CD4-positive, alpha-beta T cell treated with Interleukin-21 for 1 hour (primary cell): ENCODE results near the gene SUGP1.
"Not testable (repeated sequence)": the region's sequence is repeated elsewhere in the genome, so short reads cannot be mapped to it uniquely, and the experiment has no call there.

Experiments used
- DNase-seq: peaks from one replicate; pipeline ENCODE4 v3.0.0-alpha.2; 2020

The SUGP1 gene

GRCh38 chr19:19261350-19262189, 58.7 kb downstream of the SUGP1 start:
- no peak for DNase-seq

DNA sequence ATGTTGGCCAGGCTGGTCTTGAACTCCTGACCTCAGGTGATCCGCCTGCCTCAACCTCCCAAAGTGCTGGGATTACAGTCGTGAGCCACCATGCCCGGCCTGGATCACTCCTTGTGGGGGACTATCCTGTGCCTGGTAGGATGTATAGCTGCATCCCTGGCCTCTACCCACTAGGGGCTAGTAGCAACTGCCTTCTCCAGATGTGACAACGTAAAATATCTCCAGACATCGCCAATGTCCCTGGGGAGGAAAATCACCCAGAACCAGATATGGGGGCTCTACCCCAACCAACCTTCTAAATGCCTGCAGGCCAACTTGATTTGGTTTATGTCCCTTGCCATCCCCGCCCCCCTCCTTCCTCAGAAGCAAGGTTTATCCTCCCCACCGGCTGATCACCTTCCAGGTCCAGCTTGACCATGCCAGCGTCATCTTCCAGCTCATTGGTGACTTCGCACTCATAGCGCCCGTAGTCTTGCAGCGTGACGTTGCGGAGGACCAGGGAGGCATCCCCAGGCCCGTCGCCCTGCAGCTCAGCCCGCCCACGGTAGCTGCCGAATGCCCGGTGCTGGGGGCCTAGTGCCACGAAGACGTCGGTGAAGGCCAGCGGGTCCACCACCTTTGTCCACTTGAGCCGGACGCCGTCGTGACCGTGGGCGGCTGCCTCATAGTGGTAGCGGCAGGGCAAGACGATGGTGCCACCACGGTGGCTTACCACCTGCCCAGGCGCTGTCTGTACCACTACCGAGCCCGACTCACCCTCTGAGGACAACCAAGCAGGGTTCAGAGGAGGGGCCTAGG, 59.7 kb downstream of the SUGP1 start:
- DNase-seq: no peak

DNA sequence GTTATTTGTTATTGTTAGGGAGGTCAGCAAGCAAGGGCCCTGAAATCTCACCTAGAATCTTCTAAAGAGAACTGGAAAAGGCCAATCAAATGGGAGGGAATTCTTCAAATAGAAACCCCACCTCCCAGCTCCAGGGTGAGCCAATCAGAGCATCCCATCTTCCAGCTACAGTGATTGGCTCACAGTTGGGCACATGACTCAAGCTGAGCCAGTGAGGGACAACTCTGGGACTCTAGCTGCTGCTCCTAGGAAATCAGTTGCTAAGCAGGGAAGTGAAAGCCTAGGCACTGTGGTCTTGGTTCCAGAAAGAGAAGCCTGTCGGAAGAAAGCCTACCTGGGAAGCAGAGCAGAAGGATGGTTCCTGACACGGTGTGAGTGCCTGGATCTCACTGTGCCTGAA, 60.6 kb downstream of the SUGP1 start:
- no peak for DNase-seq

DNA sequence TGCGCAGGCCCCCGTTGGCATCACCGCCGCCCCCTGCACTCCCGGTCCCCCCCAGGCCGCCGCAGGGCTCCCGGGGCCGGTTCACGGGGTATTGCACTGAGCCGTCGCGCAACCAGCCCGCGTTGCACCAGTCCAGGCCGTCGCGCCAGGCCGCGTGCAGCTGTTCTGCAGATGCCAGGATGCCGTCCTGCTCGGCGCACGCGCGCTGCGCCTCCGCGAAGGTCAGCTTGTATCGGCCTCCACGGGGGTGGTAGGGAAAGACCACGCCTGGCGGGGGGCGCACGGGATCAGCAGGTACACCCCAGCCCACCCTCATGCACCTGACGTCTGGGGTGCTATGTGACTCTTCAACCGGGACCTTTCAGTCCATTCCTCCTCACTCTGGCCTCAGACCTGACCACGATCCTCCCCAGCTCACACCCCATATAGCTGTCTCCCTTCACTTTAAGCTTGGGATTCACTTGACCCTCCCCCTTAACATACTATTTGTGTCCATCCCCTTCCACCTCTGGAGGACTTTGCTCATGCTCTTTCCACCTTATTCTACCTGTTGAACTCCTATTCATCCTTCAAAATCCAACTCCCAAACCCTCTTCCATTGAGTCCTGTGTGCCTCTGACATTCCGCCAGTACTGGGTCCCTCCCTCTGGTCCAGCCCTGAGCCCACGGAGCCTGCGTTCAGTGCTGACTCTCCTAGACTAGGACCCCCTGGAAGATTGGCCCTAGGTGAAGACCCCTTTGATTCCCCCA, 61.5 kb downstream of the SUGP1 start:
- no peak for DNase-seq

GRCh38 chr19:19257836-19258588, 62.3 kb downstream of the SUGP1 start:
- DNase-seq: no peak

DNA sequence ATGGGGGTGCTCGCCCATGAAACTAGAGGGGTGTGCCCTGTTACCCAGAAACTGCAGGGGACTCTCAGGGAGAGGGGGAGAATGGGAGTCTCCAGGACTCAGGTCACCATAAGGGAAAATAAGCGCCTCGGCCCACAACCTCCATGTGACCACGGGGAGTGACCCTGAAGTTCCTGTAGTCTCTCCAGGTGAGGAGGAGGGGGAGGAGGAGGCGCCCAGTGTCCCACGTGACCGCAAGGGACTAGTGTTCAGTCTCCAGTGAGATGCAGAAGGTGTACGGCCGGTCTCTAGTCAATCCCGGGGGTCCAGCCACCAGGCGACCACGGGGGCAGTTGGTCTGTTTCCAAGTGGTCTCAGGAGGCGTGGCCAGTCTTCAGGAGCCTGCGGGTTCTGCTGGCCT, 63.2 kb downstream of the SUGP1 start:
- DNase-seq: no peak

- DNase-seq: no peak
Observed at GRCh38 chr19:19256072-19256969, 64.0 kb downstream of the SUGP1 start.

DNA sequence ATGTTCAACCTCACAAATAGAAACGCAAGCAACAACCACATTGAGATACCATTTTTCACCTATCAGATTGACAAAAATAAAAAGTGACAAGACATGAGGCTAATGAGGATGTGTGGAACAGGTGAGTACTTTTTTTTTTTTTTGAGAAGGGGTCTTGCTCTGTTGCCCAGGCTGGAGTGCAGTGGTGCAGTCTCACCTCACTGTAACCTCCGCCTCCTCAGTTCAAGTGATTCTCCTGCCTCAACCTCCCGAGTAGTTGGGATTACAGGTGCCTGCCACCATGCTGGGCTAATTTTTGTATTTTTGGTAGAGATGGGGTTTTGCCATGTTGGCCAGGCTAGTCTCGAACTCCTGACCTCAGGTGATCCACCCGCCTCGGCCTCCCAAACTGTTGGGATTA, 66.9 kb downstream of the SUGP1 start:
- DNase-seq: not testable (repeated sequence)

DNA sequence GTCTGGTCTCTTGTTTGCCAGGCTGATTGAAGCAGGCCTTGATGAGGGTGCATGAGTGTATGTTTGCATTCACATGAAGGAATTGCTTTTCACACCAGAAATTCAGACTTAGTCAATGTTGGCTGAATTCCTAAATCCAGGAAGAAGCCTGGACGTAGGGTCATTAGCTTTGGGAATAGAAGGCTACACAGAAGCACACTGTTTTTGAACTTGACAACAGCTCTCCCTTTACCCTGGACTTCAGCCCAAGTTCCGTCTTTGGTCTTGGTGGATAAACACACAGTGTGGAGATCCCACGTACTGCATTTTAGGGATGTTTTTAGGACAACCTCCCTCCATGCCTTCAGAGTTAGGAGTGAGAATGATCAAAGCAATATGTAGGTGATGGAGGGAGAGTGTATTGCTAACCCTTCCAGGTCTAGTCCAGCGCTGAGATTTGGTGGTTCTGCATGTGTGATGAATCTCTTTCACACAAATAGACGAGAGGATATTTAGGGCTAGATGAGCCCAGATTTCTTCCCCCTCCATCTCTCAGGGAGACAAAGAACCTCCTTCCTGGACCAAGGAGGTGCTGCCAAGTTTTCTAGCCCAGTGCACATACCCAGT, 70.0 kb downstream of the SUGP1 start:
- no peak for DNase-seq

DNA sequence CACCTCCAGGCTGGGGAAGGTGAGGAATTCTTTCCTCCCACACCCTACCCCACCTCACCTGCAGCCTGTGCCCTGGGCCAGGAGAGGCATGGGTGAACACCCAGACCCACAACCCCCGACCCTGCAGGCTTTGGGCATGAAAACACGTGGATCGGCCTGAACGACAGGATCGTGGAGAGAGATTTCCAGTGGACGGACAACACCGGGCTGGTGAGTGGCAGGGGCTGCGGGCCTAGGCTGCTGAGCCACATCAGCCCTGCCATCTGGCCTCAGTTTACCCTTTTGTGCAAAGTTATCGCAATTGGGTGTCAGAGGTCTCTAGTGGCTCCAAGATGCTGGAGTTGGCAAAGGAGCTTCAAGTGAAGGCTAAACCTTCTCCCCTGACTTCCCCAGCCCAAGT, 79.8 kb downstream of the SUGP1 start:
- DNase-seq: no peak

DNA sequence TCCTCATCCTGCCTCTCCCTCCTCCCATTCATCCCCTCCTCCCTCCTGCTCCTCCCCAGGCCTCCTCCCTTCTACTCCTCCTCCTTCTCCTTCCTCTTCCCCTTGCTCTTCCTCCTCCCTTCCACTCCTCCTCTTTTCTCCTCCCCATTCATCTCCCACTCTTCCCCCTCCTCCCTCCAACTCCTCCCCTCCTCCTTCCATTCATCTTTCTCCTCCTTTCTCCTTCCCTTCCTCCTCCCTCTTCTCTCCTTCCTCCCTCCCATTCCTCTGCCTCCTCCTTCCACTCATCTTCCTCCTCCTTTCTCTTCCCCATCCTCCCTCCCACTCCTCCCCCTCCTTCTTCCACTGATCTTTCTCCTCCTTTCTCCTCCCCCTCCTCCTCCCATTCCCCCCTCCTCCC, 80.6 kb downstream of the SUGP1 start:
- DNase-seq: no peak

- no peak for DNase-seq
Observed at GRCh38 chr19:19238126-19238894, 82.0 kb downstream of the SUGP1 start.

DNA sequence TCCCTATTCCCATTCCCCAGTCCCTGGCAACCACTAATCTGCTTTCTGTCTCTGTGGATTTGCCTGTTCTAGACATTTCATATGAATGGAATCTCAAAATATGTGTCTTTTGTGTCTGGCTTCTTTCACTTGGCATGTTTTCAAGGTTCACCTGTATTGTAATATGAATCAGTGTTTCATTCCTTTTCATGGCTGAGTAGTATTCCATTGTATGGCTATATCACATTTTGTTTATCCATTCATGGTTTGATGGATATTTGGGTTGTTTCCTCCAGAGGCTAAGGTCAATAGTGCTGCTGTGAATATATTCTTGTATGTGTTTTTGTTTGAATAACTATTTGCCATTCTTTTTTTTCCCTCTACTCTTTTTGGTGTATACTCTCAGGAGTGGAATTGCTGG, 84.1 kb downstream of the SUGP1 start:
- no peak for DNase-seq

- DNase-seq: no peak
Observed at GRCh38 chr19:19234220-19234816, 86.0 kb downstream of the SUGP1 start.

DNA sequence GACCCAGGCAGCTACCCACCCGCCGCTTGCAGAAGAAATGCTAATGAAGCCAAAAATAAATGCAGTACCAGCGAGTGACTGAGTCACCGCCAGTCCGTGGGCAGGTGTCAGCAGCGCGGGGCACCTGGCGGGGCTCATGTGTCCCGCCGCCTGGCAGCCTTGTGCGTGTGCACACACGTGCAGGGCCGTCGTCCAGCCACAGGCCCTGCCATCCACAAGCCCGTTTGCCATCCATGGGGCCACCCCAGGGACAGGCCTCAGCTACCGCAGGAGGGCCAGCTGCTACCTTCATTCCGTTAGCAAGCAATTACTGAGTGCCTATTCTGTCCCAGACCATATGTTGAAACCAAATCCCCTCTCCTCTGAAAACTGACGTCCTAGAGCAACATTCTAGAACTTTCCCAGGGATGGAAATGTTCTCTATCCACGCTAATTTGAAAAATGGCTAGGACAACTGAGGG, 88.0 kb downstream of the SUGP1 start:
- no peak for DNase-seq

GRCh38 chr19:19230999-19231398, 89.3 kb downstream of the SUGP1 start:
- DNase-seq: no peak

GRCh38 chr19:19229701-19230100, 90.6 kb downstream of the SUGP1 start:
- DNase-seq: no peak

- DNase-seq: no peak
Observed at GRCh38 chr19:19227217-19227616, 93.1 kb downstream of the SUGP1 start.

- no peak for DNase-seq
Observed at GRCh38 chr19:19226663-19227062, 93.6 kb downstream of the SUGP1 start.

DNA sequence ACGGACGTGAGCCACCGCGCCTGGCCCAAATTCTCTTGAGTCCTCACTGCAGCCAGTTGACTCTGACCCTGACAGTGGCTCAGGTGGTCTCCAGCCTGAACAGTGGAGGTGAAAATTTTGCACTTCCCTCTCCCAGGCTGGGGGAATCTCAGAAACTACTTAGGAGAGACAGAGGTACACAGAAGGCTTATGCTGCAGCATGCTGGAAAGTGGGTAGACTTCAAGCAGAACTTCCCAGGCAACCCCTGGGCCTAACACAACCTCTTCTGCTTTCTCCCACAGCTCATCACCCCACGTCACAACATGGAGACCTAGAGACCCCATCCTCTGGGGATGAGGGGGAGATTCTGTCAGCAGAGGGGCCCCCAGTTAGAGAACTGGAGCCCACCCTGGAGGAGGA, 94.1 kb downstream of the SUGP1 start:
- no peak for DNase-seq
